ENCODE measurements around the gene SLC35F5.

Gene SLC35F5

GRCh38 chr2:113754160-113754559, 2.3 kb downstream of the SLC35F5 start:
- Histone ChIP-seq H3K4me3 (ENCODE audit: low read depth, low read length) (no peak overlapping the region), H3K27ac (no peak overlapping the region), H3K36me3 (peaks cover 21% of the 10 kb centered on the region), H3K9me3 (ENCODE audit: severe bottlenecking) (no peaks in the 10 kb centered on the region), H3K27me3 (ENCODE audit: insufficient read depth, low read depth, severe bottlenecking) (no peaks in the 10 kb centered on the region)
- DNase-seq: no peak
- TF ChIP-seq CTCF (IDR thresholded peaks at IDR 0.05; ENCODE audit: low read depth, low read length): no peak

- H3K4me3 ChIP-seq (ENCODE audit: low read depth, low read length): no peak overlapping the region
- peaks cover 41% of the 10 kb centered on the region for H3K36me3 ChIP-seq
- no peaks in the 10 kb centered on the region for H3K27me3 ChIP-seq (ENCODE audit: insufficient read depth, low read depth, severe bottlenecking)
- no peak for TF ChIP-seq CTCF (IDR thresholded peaks at IDR 0.05; ENCODE audit: low read depth, low read length)
- no peak for DNase-seq
- H3K9me3 ChIP-seq (ENCODE audit: severe bottlenecking): no peaks in the 10 kb centered on the region
- H3K27ac ChIP-seq: no peak overlapping the region
These were observed 6.1 kb downstream of the SLC35F5 start for GRCh38 chr2:113750385-113750784.

GRCh38 chr2:113741091-113741490, 15.4 kb downstream of the SLC35F5 start:
- Histone ChIP-seq H3K9me3 (ENCODE audit: severe bottlenecking) (no peaks in the 10 kb centered on the region), H3K36me3 (peaks cover 32% of the 10 kb centered on the region), H3K27me3 (ENCODE audit: insufficient read depth, low read depth, severe bottlenecking) (no peaks in the 10 kb centered on the region), H3K4me3 (ENCODE audit: low read depth, low read length) (no peak overlapping the region), H3K27ac (no peak overlapping the region)
- TF ChIP-seq CTCF (IDR thresholded peaks at IDR 0.05; ENCODE audit: low read depth, low read length): no peak
- no peak for DNase-seq

- no peak for TF ChIP-seq CTCF (IDR thresholded peaks at IDR 0.05; ENCODE audit: low read depth, low read length)
- no peaks in the 10 kb centered on the region for H3K27me3 ChIP-seq (ENCODE audit: insufficient read depth, low read depth, severe bottlenecking)
- H3K27ac ChIP-seq: no peak overlapping the region
- no peak overlapping the region for H3K4me3 ChIP-seq (ENCODE audit: low read depth, low read length)
- peaks cover 31% of the 10 kb centered on the region for H3K36me3 ChIP-seq
- no peaks in the 10 kb centered on the region for H3K9me3 ChIP-seq (ENCODE audit: severe bottlenecking)
- DNase-seq: no peak
These were observed 16.6 kb downstream of the SLC35F5 start for GRCh38 chr2:113739849-113740248.

- Histone ChIP-seq H3K36me3 (no peaks in the 10 kb centered on the region; the same call in 1 of the 2 replicates), H3K9me3 (ENCODE audit: severe bottlenecking) (no peaks in the 10 kb centered on the region), H3K4me3 (ENCODE audit: low read depth, low read length) (no peak overlapping the region), H3K27ac (no peak overlapping the region), H3K27me3 (ENCODE audit: insufficient read depth, low read depth, severe bottlenecking) (no peaks in the 10 kb centered on the region)
- no peak for TF ChIP-seq CTCF (IDR thresholded peaks at IDR 0.05; ENCODE audit: low read depth, low read length)
- DNase-seq: no peak
These were observed 22.3 kb downstream of the SLC35F5 start for GRCh38 chr2:113734185-113734584.

- Histone ChIP-seq H3K27me3 (ENCODE audit: insufficient read depth, low read depth, severe bottlenecking) (no peaks in the 10 kb centered on the region), H3K9me3 (ENCODE audit: severe bottlenecking) (no peaks in the 10 kb centered on the region), H3K27ac (no peak overlapping the region), H3K4me3 (ENCODE audit: low read depth, low read length) (no peak overlapping the region), H3K36me3 (no peaks in the 10 kb centered on the region; the same call in 1 of the 2 replicates)
- DNase-seq: no peak
- TF ChIP-seq CTCF (IDR thresholded peaks at IDR 0.05; ENCODE audit: low read depth, low read length): no peak
These were observed 32.4 kb downstream of the SLC35F5 start for GRCh38 chr2:113724010-113724409.

Data from WERI-Rb-1 (cell line).